ENCODE results near the gene CLN5.

DNA sequence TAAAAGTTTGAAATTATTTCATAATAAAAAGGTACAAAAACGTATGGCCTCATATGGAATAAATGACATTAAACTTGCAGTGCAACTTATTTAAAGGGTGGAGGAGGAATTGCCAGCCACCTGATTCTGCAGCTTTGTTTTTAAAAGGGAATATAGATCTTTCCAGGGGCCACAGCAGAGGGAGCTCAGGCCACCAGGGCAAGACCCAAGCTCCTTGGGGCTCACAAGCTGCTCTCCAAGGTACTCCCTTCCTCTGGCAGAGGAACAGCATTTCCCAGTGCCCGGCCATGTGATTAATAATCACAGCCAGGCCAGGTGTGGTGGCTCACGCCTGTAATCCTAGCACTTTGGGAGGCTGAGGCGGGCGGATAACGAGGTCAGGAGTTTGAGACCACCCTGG, 37.3 kb upstream of the CLN5 start:
- TF ChIP-seq, protein P1, sequence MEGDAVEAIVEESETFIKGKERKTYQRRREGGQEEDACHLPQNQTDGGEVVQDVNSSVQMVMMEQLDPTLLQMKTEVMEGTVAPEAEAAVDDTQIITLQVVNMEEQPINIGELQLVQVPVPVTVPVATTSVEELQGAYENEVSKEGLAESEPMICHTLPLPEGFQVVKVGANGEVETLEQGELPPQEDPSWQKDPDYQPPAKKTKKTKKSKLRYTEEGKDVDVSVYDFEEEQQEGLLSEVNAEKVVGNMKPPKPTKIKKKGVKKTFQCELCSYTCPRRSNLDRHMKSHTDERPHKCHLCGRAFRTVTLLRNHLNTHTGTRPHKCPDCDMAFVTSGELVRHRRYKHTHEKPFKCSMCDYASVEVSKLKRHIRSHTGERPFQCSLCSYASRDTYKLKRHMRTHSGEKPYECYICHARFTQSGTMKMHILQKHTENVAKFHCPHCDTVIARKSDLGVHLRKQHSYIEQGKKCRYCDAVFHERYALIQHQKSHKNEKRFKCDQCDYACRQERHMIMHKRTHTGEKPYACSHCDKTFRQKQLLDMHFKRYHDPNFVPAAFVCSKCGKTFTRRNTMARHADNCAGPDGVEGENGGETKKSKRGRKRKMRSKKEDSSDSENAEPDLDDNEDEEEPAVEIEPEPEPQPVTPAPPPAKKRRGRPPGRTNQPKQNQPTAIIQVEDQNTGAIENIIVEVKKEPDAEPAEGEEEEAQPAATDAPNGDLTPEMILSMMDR (IDR thresholded peaks at IDR 0.05), result no peak
- TF ChIP-seq POLR2A (IDR thresholded peaks at IDR 0.05), result no peak
